Calu3 (cell line): ENCODE results near the gene NKX2-1. TPM values are rescaled to one million over a fixed set of nuclear protein-coding genes. Genes with fewer than 3 reads are reported as not detected.

Experiments
- BruUV-seq: library from RNA; stranded (reverse); fragments of 400-500 nt; replicated peaks from 2 replicates; lab custom pipeline; 2021; lab: Mats Ljungman, UMichigan
- CTCF ChIA-PET: fragments of 300-600 bp; sonication (Branson Sonifier 250); formaldehyde crosslinking; loops from one replicate; lab custom pipeline; 2022; ENCODE audit warnings: antibody characterized with exemption; lab: Charles Lee
- DNase-seq: peaks from one replicate; pipeline ENCODE4 v3.0.0; 2022
- H3K27ac Mint-ChIP-seq: one replicate; pipeline ENCODE4 v1.8.0; 2022; ENCODE audit warnings: mixed read lengths; ENCODE audit not compliant: unreplicated experiment
- H3K27me3 Mint-ChIP-seq: one replicate; pipeline ENCODE4 v1.8.0; 2022; ENCODE audit warnings: mixed read lengths; ENCODE audit not compliant: unreplicated experiment
- H3K36me3 Mint-ChIP-seq: one replicate; pipeline ENCODE4 v1.8.0; 2022; ENCODE audit warnings: mild to moderate bottlenecking, moderate library complexity, mixed read lengths; ENCODE audit not compliant: insufficient read depth, unreplicated experiment
- H3K4me1 Mint-ChIP-seq: one replicate; pipeline ENCODE4 v1.8.0; 2022; ENCODE audit warnings: mild to moderate bottlenecking, low read depth, mixed read lengths; ENCODE audit not compliant: unreplicated experiment
- H3K4me3 Mint-ChIP-seq: one replicate; pipeline ENCODE4 v1.8.0; 2022; ENCODE audit warnings: mild to moderate bottlenecking, low read depth, moderate library complexity, mixed read lengths; ENCODE audit not compliant: unreplicated experiment
- H3K9me3 Mint-ChIP-seq: one replicate; pipeline ENCODE4 v1.8.0; 2022; ENCODE audit warnings: low read depth, mixed read lengths; ENCODE audit not compliant: unreplicated experiment
- intact Hi-C: fragments of 100-400 bp; cut with micrococcal nuclease; formaldehyde crosslinking; loops from one replicate; pipeline ENCODE4 v1.10.0; 2022; ENCODE audit not compliant: unreplicated experiment
- total RNA-seq: library from RNA; stranded (reverse); gene quantifications from 2 replicates; pipeline ENCODE4 v1.2.3, GENCODE V29; 2022
- TF ChIP-seq, protein P1 (sequence below): fragments of 200-600 bp; IDR thresholded peaks from one replicate; pipeline ENCODE4 v1.8.0; 2022; ENCODE audit warnings: antibody characterized with exemption; ENCODE audit not compliant: unreplicated experiment

NKX2-1 gene
- total RNA-seq, 1 experiment from 2014 or later = not detected

DNA sequence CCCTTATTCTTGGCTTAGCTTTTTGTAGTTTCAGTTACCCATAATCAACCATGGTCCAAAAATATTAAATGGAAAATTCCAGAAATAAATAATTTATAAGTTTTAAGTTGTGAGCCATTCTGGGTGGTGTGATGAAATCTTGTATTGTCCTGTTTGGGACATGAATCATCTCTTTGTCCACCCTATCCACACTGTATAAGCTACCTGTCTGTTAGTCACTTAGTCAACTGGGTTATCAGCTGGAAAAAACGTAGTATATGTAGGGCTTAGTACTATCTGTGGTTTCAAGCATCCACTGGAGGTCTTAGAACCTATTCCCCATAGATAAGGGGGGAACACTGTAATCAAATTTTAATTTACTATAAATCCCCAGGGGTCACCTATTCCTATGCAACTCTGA is 52.7 kb downstream of the NKX2-1 start:
- CTCF ChIA-PET = no interaction called here
- H3K9me3 Mint-ChIP-seq = no peaks in the 10 kb centered on the region
- intact Hi-C loops = no loop called here

More for the DNA sequence above, 52.7 kb downstream of the NKX2-1 start:
- H3K27ac Mint-ChIP-seq = no peak overlapping the region
- no peaks in the 10 kb centered on the region for H3K36me3 Mint-ChIP-seq
- BruUV-seq = no TSS peak
- no peak overlapping the region for H3K4me3 Mint-ChIP-seq
- H3K4me1 Mint-ChIP-seq = no peaks in the 10 kb centered on the region
- no peak for DNase-seq
- peaks cover 16% of the 10 kb centered on the region for H3K27me3 Mint-ChIP-seq
- TF ChIP-seq, protein P1, sequence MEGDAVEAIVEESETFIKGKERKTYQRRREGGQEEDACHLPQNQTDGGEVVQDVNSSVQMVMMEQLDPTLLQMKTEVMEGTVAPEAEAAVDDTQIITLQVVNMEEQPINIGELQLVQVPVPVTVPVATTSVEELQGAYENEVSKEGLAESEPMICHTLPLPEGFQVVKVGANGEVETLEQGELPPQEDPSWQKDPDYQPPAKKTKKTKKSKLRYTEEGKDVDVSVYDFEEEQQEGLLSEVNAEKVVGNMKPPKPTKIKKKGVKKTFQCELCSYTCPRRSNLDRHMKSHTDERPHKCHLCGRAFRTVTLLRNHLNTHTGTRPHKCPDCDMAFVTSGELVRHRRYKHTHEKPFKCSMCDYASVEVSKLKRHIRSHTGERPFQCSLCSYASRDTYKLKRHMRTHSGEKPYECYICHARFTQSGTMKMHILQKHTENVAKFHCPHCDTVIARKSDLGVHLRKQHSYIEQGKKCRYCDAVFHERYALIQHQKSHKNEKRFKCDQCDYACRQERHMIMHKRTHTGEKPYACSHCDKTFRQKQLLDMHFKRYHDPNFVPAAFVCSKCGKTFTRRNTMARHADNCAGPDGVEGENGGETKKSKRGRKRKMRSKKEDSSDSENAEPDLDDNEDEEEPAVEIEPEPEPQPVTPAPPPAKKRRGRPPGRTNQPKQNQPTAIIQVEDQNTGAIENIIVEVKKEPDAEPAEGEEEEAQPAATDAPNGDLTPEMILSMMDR = no peak

Other genes with a start within 250 kb of the NKX2-1 start
- 18.4 and 20.0 TPM in 2 replicates for gene MBIP, start 199.6 kb downstream of the NKX2-1 start, total RNA-seq
- gene NKX2-8, start 62.4 kb upstream of the NKX2-1 start, total RNA-seq = 1.5 and 2.0 TPM in 2 replicates
- gene PAX9, start 141.6 kb upstream of the NKX2-1 start, total RNA-seq = 4.5 and 5.3 TPM in 2 replicates